ENCODE measurements around the gene ZNF804B.

ZNF804B gene

DNA sequence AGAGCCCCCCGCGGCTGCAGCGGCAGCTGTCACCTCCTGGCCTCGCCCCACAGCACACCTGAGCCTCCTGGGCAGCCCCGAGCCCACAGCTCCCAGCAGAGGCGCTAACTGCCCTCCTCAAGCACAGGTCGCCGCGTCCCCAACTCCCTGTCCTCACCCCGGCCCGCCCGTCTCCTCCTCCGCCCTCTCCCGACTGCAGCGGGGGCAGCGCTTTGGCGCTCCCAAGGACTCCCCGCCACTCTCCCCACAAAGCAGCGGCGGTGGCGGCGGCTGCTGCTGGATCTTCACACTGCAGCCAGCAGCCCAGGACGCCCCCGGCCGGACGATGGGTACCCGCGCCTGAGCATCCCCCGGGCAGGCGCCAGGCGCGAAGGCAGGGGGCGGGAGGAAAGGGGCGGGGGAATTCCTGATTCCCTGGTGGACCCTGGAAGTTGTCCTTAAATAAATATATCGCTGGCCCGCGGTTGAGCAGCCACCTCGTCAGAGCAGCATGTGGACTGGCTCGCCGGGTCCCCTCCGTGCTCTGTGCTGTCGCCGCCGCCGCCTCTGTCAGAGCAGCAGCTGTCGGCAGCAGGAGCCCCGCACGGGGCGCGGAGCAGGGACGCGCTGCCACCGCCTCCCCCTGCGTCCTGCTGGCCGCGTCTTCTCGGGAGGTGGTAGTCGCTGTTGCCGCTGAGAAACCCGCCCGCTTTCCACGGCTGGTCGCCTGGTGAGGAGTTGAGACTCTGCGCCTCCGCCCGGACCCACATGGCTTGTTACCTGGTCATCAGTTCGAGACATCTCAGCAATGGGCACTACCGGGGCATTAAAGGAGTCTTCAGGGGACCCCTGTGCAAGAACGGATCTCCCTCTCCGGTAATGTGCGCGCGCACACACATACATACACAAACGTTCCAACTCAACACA, at the start of gene ZNF804B:
Gene ZNF804B, plus strand, starts transcription at position 471 of the 906 bp plus-strand sequence. Its CDS starts 277 bp downstream, at position 748.
- intact Hi-C loops (cut with DNase I), result no loop called here
- peak in 34 of 42 donors; percentile 2 to 45 (median 16) for DNase-seq

DNA sequence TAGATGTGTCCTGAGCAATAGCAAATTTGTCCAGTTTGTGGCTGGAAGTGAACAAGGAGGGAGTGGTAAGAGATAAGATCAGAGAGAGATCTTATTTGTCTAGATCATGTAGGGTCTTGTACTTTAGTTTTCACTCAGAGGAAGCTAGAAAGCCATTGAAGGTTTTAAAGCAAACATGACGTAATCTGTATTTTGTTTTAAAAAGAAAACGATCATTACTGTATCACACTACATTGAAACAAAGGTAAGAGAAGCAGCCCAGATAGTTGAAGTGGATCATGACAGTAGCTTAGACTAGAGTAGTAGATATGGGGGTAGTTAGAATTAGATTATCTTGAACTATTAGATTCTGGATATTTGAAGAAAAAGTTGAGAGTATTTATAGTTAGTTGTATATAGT, 23.6 kb upstream of the ZNF804B start:
- no peak for DNase-seq
- intact Hi-C loops (cut with DNase I), result no loop called here

DNA sequence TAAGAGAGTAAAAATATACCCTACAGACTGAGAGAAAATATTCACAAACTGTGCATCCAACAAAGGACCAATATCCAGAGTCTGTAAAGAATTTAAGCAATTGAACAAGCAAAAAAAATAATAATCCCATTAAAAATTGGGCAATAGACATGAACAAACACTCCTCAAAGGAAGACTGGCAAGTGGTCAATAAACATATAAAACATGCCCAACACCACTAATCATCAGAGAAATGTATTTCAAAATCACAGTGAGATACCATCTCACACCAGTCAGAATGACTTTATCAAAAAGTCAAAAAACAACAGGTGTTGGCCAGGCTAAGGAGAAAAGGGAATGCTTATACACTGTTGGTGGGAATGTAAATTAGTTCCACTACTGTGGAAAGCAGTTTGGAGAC, 21.9 kb upstream of the ZNF804B start:
- DNase-seq, result no peak
- intact Hi-C loops (cut with DNase I), result no loop called here

DNA sequence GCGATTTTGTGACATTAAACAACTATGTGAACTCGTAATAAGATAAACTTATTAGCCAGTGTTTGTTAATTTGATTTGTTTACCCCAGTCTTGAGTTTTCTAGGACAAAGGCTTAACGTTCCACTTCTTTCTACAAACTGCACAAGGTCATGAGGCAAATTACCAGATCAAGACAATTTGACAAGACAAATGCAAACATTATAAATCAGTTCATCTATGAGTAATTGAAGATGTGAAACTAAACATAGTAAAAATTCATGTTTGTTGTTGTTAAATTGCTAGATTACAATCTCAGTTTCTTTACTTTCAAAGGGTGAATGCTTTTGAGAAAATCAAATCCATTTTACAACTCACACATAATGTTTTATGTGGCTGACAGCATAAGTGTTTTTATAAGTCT, 13.4 kb upstream of the ZNF804B start:
- DNase-seq, result no peak
- intact Hi-C loops (cut with DNase I), result no loop called here

DNA sequence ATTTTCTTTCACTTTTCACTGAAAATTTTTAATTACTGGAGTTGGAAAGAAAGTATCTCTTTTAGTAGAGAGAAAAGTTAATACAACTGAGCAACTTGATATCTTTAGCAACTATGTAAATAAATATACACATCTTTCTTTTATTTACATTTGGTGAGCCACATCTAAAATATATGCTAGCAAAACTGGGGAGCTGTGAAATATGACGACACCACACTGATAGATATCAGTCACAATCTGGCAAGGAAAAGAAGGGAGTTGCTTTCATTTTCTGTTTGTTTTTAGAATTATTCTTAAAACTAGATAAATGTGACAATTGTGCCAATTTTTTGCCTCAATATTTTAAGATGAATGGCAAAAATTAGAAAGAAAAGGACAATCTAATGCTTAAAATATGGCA, 2.7 kb upstream of the ZNF804B start:
- intact Hi-C loops (cut with DNase I), result no loop called here
- DNase-seq, result no peak

DNA sequence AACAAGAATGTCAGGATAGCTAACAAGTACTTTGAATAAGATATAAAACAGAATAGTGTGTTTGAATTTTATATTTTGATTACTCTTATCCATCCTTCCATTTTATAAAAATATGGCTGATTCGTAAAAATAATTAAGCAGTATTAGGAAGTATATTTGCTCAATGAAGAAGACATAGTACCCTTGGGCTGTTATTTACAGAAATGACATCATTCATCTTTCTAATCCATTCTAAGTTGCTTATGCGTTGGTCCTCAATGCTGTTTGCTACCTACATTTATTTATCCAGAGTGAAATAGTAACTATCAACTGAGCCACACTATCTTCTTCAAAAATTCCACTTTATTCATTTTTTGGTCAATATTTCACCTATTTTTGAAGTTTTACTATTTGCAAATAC, 2.1 kb upstream of the ZNF804B start:
- DNase-seq, result no peak
- intact Hi-C loops (cut with DNase I), result no loop called here

DNA sequence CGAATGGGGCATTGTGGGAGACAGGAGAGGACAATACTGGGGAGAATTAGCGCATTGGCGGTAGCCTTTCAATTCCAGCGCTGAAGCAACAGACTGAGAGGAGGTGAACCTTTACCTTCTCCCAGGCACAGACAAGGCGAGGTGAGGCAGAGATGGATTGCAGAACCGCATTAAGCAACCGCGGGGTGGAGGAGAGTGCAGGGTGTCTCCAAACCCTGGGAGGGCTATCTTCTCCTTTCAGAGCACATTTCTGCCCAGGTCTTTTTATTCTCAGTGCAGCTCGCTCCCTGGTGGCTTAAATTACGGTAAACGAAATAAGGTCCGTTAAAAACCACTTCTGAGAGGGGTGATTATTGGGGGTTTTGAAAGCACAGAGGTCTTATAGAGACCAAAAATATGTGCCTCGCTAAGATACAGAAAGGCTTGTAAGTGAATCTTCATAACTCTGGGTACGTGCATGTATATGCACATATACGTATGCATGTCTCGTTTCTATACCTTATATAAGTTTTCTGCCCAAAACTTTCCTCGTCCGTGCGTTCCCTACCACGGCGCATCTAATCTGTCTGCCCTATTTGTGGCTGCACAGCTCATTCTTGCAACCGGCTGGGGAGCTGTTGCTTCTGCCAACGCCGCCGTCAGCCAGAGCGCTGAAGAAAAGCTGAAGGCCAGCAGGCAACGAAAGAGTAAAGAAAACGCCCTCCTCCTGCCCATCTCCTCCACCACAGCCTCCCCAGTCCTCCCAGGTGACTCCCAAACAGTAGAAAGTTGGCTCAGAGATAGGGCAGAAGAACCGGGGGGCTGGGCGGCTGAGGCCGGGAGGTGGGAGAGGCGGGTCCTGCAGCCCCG, 895 bp upstream of the ZNF804B start:
- peak in 40 of 42 donors; percentile 2 to 62 (median 28) for DNase-seq
- intact Hi-C loops (cut with DNase I), result no loop called here

DNA sequence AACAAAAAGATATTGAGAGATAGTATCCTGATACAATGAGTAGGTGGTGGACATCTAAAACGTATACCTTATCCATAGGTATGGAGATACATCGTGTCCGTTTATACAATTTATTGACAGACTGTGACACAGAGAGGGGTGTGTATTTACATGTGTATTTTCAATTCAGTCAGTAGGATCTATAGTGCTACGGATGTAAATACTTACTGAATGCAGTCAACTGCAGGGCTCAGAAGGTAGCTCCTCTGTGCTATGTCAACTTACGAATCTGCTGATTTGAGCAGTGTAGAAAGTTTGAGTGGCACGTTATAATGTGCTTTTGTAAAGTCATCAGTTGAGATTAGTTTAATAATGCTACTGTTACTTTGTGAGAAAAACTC, 626 bp downstream of the ZNF804B start:
- no peak for DNase-seq
- intact Hi-C loops (cut with DNase I), result no loop called here

DNA sequence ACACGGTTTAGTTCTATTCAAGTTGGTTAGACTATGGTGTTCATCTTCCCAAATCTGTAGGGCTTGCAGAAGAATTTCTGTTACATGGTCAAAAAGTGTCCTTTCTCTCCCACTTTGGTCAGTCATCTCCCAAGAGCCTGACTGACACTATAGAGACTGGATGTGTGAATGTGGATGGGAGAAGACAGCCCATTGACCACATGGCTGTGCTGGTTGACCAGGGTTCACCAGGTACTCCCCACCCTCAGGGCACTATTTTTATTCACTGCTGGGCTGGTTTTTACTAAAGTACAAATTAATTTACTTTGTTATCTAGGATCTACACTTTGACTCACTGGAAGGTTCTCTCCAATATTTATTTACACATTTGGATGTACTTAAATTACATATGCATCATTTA, 2.3 kb downstream of the ZNF804B start:
- DNase-seq, result no peak
- intact Hi-C loops (cut with DNase I), result no loop called here

DNA sequence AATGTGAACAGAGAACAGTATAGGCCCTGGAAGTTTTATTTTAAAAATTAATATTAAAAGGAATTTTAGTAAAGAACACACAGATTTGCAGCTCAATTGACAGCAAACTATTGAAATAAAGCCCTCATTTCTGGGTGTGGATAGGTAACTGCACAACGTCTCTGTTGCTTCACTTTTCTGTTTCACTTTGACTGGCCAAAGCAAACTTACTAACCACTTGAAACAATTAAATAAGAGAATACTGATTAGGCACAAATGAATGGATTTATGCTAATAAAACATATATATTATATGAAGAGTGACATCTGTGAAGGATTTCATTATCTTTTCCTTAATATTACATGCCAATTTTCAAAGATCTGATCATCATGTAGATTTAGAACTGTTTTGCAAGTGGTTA, 11.9 kb downstream of the ZNF804B start:
- intact Hi-C loops (cut with DNase I), result no loop called here

DNA sequence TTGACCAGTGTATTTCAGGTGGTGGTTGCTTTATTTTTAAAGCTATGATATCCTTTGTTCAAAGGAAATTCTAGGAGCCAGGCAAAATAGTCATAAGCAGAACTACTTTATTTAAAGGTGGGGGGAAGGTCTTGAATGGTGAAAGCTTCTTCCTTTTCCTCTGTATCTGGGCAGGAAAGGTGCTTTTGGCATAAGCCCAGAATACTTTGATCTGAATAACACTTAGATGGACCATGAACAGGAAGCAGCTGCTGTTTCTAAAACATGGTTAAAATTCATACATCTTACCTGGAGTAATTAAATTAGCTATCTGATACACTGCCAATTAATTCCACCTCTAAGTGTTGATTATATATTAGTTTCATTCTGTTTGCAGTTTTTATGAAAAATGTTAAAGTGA, 13.3 kb downstream of the ZNF804B start:
- DNase-seq, result no peak
- intact Hi-C loops (cut with DNase I), result no loop called here

More for the DNA sequence above, 11.9 kb downstream of the ZNF804B start:
- DNase-seq, result no peak

DNA sequence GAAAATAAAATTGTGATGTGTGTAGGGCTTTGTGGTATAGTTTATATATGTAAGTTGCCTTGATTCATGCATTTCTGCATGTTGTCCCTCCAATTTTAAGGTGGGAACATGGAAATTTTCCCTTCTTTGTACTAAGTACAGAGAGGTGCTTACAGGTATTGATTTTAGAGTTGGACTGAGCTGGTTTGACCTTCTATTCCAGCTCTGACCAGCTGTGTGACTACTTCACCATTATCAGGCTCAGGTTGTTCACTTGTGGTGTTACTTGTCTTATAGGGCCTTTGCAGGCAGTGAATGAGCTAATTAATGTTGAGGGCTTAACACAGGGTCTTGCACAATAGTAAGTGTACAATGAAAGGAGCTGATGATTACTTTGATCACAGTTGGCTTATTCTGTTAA, 16.3 kb downstream of the ZNF804B start:
- intact Hi-C loops (cut with DNase I), result no loop called here
- no peak for DNase-seq

DNA sequence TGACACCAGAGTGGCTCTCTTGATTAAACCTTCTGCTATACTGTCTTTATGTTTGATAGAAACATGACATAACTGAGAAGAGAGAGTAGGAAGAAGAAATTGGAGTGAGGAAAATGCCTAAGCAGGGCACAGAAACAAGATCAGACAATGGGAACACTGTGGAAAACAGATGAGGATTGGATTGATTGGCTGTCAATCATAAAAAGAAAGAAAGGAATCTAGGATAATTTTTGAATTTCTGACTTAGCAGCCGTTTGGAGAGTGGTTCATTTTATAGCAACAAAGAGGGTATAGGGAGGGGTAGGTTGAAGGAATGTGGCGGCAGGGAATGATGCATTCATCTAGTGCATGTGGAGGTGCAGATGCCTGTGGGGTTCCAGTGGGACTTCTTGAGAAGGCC, 28.3 kb downstream of the ZNF804B start:
- DNase-seq, result no peak

DNA sequence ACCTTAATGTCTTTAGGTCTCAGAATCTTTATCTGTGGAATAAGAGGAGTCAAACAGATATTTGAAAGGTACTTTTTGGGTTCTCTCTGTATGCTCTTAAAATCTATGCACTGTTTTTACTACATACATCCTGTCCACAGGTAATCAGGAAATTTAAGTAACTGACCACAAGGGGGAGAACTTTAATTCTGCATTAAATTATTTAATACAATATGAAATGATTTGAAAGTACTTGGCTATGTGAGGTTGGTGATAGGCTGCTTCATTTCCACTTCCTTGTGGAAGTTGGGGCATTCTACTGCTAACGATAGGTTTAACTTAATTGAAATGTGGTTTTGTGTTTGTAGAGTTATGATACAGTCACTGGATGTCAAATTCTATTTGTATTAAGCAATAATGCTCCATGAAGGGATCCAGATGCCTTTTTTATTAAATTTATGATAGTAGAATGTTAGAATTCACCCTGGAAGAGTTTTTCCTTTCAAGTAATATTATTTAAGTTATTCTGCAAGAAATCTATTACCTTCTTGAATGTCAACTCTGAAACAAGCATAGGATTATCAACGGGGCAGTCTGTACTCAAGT, 30.1 kb downstream of the ZNF804B start:
- intact Hi-C loops (cut with DNase I), result no loop called here
- no peak for DNase-seq

More for the DNA sequence above, 28.3 kb downstream of the ZNF804B start:
- intact Hi-C loops (cut with DNase I), result no loop called here

DNA sequence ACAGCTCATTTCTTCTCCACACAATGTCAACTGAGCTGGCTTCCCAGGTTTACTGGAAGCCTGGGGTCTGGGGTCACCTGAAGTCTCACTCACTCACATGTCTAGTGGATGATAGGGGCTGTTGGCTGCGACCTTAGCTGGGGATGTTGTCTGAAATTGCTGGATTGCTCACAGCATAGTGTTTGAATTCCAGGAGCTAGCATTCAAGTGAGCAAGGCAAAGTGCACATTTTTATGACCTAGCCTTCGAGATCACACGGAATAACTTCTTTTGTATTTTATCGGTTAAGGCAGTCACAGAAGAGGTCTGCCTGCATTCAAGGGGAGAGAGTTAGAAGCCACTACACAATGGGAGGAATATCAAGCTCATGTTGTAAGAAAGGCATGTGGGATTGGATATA, 32.4 kb downstream of the ZNF804B start:
- intact Hi-C loops (cut with DNase I), result no loop called here
- DNase-seq, result no peak

DNA sequence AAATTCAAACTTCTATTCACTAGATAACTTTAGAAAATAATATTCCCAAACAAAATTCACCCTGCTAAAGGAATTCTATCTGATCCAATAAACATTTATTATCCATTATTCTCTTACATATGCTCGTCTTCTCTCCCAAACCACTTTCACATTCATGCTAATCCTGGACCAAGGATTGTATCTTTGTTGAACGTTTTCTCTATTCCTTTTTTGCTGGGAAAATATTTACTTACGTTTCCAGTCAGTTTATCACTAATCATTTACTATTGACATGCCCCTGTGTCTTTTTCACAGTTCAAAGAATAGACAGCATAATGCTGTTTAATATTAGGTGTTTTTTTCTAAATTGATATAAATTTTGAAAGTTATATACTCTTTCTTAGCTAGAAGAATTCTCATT, 32.9 kb downstream of the ZNF804B start:
- DNase-seq, result no peak
- intact Hi-C loops (cut with DNase I), result no loop called here

DNA sequence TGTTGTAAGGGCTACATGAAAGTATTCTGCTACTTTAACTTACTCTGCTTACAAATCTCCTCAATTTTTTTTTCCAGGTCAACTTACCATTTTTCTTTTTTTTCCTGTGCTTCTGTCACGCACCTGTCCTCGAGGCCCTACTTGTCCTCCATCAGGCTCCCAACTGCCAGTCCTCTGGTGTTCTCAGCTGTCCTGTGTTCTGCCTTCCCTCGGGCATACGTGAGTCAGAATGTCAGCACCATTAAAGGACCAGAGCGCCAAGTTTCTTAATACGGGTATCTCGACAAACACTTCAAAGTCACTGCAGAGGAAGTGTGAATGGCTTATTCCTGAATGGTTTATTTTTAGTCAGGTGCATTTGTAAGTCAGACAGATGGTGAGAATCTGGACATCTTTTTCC, 36.1 kb downstream of the ZNF804B start, which contains the start of gene TEX47:
Gene TEX47, minus strand, starts transcription at position 185 of the 400 bp plus-strand sequence. CDS start 795 bp downstream, outside the sequence.
- intact Hi-C loops (cut with DNase I), result no loop called here
- DNase-seq, result no peak

DNA sequence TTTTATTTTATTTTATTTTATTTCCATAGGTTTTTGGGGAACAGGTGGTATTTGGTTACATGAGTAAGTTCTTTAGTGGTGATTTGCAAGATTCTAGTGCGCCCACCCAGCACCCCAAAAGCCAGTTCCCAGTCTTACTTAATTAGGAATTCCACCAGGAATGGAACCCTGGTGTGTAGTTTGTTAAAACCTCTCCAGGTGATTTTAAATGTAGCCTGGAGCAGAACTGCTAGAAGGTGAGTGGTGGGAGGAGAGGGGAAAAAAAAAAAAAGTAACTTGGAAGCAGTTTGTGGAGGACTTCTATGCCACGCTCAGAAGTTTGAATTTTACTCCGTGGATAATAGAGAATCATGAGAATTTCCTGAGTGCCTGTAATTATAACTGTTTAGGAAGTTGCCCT, 41.5 kb downstream of the ZNF804B start:
- DNase-seq, result no peak
- intact Hi-C loops (cut with DNase I), result no loop called here

DNA sequence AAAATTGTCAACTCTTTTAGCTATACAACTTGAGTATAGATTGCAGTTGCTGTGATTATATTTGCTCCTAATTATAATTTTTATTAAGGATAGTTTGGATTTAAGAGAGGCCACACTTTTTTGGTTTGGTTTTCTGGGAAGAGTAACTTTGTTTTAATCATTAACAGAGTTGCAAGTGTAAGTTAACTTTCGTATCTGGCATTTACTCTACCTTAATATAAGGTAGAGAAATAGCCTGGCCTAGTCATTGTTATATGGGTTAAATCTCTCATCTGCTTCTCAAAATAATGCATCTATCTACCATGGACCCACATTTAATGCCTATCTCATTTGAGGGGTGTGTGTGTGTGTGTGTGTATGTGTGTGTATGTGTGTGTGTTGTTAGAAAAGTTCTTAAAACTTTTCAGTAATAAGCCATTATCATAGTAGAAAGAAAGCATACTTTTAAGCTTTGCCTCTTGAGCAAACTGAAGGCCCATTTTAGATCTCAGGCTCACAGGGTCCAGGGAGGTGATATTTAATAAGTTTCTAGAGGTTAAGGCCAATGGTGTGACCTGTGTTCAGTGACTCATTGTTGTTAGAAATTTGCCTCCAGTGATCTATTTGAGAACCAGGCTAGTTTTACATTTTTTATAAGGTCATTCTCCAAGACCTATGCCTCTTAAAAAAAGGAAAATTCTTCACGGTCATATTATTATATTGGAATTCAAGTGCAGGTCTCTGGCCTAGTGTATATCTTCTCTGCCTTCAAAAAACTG, 47.0 kb downstream of the ZNF804B start:
- no peak for DNase-seq
- intact Hi-C loops (cut with DNase I), result no loop called here

Measured in head of caudate nucleus (tissue), 42 donors.